Ramos (cell line): Measurements from ENCODE around the gene LAMB4.

Experiments used
- in situ Hi-C: fragments of 300-500 bp; cut with MboI; formaldehyde crosslinking; loops from one replicate; pipeline ENCODE4 v1.14.3; 2022; ENCODE audit warnings: low sequenced_read_pairs; ENCODE audit not compliant: unreplicated experiment

The LAMB4 gene

DNA sequence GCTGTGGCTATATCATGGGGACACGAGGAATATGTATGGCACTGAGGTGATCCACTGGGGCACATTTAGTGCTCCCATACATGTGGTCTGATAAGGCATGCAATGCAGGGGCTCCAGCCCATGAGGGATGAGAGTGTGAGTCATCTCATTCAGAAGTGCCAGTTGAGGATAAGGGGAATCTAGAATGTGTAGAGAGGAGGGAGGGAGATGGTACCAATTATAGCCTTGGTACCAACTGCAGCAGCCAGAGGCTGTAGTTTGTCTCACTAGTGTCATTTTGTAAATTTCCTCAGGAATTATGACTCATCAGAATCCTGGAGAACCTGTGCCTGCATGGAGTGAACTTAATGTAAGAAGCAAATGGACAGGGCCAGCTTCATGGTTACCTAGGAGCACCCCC is 46.2 kb downstream of the LAMB4 start:
- in situ Hi-C loops: no loop called here

DNA sequence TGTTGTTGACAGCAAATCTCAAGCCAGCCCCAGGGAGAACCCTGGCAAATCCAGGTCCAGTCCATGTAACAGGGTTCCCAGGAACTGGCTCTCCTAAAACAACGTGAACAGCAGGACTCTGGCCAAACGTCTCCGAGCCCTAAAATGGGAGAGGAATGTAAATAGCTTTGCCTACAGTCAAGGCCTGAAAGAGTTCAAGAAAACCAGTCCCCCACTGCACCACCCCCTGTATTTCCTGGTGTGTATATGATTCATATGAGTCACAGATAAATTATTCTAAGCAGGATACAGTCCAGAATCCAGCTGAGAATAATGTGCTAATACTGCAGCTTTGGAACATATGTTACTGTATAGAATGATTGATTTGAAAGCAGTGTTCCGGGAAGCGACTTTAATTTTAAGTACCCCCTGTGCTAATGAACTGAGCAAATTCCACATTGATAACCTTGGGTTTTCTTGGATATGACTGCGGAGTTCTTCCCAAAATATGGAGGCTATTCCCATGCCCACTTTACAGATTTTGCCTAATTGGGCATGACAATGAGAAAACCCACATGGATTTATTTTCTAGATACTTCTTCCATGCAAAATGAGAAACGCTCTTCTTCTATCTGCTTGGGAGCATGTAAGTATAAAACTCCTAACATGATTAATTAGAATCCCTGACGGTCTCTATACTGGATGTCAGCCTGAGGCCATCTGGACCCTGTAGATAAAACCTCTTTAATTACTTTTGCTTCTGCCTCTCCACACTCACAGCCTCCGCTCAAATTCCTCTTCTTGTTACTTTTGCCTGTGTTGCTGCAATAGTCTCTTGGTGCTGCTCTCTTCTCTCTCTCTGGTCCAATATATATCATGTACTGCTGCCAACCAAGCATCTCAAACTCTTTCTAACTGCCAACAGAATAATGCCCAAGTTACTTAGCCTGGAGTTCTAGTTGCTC is 50.2 kb downstream of the LAMB4 start:
- in situ Hi-C loops: no loop called here

DNA sequence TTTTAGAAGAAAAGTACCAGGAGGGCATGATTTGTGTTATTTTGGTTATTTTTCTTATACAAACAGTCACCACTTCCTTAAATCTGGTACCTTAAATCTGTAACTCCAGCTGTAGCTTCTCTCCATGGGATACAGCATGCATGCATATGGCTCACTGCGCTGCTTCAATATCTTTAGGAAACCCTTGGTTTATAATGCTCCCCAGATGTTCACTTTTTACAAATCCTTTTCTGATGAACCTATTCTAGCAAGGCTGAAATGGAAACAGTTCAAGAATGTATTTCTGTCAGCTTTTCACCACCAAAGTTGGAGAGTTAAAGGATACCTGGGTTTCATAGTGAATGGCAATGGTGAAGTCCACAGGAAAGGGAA is 50.9 kb downstream of the LAMB4 start:
- in situ Hi-C loops: no loop called here

DNA sequence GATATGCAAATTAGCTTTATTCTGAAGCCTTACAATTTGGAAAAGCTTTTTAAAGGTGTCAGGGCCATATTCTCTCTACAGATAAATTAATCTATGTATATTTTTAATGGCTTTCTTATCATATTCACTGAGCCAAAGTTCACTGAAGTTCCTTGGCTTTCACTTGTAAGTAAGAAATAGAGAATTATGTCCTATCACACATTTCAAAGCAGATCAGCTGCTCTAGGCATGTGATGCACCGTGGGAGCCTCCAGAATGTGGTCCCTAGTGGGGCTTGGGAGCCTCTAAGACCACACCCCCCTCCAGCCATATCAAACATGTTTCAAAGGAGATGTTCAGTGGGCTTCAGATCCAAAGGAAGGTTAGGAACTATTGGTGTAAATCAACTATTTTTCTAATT is 51.5 kb downstream of the LAMB4 start:
- in situ Hi-C loops: no loop called here

DNA sequence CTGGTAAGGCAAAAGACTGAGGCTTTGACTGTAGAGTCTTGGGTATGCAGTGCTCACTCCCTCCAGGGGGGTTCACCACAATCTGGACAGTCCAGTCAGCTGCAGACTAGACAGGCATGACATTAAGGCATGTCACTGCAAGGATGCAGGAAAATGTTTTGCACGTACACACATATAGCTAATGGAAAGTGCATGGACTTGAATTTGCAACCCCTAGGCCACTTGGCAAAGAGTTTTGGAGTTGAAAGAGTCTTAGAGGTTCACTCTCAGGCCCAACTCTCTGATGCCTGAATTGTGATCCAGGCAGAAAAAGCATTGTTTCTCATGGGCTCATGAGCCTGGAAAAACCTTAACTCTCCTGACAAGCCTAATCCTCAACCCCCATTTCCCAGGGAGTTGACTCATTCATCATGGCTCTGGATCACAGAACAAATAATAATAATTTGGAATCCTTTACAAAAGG is 51.9 kb downstream of the LAMB4 start:
- in situ Hi-C loops: no loop called here

DNA sequence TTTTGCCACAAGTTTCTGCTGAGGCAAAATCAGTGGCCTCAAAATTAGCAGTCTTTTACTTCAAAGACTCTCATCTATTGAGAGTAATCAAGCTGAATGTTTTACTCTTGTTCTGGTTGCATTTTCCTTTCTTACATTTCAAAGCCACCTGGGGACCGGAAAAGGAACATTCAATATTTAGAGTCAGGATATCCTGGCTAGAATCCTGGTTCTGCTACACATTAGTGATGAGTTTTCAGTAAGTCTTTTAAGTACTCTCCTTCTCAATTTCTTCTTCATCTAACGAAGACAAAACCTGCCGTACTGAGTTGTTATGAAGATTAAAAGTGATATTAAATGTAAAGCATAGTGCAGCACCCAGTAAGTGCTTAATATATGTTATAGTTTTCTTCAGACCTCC is 52.5 kb downstream of the LAMB4 start:
- in situ Hi-C loops: no loop called here

DNA sequence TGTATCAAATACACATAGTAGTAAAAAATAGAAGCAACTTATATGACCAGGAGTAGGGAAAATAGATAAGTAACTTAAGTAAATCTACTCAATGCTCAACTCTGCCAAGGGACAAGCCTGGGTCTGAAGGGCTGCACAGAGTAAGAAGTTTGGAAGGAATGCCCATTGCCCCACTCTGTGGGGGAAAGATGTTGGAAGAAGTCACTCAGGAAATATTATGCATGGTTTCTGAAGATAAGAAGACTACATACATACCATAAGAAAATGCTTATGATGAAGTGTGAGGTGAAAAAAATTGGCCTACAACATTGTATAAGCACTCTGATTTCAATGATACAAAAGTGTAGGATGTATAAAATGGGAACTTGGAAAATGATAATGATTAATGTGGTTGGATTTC is 54.0 kb downstream of the LAMB4 start:
- in situ Hi-C loops: no loop called here

DNA sequence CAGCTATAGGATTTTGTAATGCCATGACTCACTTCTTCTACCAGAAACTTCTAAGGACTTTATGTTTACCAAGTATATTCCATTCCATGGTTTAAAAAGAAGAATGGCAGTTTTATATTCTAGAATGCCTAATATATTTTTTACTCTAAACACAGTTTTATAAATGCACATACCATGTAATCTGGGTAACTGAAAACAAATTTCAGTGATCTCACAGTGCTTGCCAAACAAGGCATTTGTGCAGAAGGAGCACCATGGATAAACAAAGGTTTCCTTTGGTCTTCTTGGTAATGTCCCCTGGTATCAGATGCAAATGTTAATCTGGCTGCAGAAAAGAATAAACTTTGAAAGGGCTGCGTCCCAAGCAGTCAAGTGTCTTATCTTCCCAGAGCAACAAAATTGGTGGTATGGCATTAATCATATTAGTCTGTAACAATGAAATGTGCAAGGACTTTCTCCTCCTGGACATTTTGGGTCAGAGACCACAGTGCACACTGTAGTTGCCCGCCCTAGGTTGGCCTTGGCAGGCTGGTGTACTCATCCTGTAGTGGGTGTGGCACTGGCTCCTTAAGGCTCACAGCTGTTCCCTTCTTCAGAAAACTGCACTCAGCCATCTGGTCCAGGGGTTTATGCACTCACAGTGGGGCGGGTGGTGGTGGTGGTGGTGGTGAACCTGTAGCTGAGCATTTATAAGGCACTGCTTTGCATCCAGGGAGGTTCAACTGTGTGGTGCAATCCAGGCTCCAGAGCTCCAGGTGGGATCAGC is 56.7 kb downstream of the LAMB4 start:
- in situ Hi-C loops: no loop called here

DNA sequence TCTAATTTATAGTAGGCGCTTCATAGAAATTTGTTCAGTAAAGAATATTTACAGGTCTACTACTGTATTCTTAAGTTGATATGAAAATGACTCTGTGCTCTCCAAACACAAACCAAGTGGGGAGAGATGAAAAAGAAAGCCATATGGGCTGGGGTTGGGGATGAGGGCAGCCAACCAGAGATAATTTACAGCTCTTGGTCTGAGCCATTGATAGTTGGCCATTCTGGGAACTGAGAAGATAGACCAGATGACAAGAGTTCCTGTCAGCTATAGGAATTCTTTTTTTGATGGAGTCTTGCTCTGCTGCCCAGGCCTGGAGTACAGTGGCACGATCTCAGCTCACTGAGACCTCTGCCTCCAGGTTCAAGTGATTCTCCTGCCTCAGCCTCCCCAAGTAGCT is 57.4 kb downstream of the LAMB4 start:
- in situ Hi-C loops: no loop called here

DNA sequence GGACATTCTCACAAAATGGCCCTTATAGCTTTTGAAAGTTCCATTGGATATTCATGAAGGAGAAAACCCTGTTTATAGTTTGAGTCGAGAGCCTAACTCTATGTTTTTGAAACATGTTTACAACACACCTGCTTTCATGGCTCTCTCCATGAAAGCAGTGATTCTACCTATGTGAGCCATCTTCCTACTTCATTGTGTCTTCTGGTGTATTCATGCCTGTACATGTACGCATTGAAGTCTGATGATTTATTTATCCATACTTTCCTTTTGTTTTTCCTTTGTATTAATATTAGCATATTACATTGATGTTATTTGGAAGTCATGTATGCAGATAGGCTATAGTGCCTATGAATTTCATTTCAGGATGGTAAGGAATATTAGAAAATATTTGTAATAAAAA is 58.0 kb downstream of the LAMB4 start:
- in situ Hi-C loops: no loop called here

DNA sequence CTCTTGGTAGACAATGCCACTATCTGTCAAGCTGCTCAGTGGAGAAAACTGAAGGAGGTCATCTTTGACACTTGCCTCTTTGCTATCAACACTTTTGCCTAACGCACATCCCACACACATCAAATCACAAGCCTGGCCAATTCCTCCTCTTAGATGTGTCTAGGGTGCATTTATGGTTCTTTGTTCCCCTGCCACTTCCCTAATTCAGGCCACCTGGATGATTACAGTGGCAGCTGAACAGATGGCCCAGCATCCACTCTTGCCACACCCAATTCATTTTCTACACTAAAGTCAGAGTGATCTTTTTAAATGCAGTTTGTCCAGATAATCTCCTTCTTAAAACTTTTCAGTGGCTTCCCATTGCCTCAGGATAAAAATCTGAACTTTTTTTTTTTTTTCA is 58.6 kb downstream of the LAMB4 start:
- in situ Hi-C loops: no loop called here

DNA sequence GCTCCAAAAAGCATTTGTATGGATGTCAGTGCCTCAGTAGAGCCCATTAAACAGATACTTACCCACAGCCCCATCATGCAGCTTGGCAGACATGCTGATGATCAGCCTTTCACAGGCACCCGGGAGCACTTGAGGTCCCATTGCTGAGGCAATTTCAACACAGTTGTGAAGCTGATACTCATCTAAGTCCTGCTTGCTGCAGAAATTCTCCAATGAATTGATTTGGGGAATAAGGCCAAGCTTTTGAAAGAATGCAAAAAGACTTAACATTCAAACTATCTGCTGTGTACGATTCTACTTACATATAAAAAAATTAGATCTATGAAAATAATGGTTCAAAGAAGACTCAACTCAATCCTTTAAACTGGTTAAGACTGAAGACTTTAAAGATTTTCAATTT is 60.5 kb downstream of the LAMB4 start:
- in situ Hi-C loops: no loop called here

DNA sequence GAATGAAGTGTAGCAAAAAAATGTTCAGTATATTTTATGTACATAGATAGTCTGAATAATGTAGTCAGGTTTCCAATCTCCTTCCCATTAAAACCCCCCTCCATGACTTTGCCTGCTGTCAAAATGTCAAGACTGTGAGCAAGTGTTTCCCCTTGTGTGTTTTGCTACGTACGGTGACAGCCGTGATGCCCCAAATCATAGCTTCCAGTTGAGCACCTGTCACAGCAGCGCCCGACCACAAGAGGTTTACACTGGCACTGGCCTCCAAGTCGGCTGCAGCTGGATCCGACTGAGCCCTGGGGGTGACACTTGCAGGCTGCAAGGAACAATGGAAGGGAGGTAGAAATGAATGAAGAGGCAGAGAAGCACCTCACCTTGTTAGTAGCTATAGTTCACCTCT is 62.3 kb downstream of the LAMB4 start:
- in situ Hi-C loops: no loop called here

DNA sequence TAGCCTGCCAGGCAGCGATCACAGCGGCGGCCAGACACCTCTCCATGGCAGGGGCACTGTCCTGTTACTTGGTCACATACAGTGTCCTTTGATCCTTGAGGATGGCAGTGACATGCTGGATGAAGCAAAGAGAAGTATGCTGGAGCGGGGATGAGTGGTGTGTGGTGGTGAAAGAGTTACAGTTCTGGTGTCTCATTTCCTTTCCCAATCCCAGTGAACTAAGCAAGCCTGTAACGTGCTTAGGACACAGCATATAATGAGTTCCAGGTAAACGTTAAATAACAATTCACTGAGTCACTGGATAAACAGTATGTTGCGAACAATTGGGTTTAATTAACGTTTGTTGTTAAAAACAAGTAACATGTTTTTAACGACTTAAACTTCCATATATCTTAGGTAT is 63.7 kb downstream of the LAMB4 start:
- in situ Hi-C loops: no loop called here

DNA sequence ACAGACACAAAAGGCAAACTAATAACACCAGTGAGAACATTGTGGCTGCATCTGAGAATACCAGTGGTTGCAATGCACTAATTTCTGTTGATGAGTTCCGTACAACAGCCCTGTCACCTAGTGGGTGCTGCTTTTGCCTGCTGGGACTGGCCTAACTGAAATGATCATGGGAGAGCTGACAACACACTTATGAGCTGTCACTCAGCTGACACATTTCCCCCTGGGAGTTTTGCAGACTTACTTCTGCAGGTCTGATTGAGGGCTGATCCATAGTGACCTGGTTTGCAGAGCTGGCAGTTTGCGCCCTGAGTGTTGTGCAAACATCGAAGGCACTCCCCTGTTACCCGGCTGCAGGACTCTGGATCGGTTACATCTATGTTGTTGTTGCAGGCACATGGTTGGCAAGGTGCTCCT is 66.6 kb downstream of the LAMB4 start:
- in situ Hi-C loops: no loop called here

DNA sequence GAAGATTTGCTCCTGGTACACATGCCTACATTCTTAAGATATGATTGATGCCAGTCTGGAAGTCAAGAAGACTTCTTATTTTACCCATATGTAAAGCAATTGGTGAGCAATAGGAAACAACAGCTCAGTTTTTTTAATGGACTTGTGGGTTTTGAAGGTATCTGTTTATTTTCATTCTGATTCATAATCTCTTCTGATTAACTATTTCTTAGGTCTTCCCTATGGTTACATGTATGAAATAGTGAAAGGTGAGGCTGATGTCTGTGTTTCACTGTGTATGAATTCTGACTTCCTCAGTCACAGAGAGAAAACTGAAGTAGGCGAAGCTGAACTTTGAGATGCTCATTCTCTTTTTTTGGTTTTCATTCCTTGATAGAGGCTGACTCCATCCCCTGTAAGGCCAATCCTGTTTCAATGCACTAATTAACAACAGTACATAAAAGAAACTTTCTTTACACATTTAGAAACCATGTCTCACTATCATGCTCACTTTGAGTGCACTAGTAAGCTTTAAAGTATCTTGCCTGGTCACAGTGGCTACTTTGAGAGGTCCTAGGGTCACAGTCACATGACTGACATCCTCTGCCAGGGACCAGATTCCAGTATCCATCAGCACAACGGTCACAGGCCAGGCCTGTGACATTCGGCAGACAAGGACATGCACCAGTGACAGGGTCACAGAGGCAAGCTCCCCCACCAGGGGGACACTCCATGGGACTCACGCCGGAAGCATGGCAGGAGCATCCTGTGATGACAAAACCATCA is 67.7 kb downstream of the LAMB4 start:
- in situ Hi-C loops: no loop called here

DNA sequence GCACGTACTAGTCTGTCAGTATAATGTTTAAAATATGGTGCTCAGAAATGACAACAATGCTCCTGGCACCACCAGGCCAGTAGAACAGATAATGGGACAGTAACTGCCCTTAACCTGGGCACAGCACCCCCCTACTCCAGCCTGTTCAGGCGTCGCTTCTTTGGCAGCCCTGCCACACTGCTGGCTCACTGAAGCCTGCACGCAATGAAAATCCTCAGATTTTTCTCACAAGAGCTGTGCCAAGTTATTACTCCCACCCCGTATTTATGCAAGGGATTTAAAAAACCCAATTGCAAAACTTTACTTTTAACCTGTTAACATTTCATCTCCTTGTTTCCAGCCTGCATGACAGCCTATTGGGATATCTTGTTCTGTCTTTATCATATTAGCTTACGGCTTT is 70.6 kb downstream of the LAMB4 start:
- in situ Hi-C loops: no loop called here

DNA sequence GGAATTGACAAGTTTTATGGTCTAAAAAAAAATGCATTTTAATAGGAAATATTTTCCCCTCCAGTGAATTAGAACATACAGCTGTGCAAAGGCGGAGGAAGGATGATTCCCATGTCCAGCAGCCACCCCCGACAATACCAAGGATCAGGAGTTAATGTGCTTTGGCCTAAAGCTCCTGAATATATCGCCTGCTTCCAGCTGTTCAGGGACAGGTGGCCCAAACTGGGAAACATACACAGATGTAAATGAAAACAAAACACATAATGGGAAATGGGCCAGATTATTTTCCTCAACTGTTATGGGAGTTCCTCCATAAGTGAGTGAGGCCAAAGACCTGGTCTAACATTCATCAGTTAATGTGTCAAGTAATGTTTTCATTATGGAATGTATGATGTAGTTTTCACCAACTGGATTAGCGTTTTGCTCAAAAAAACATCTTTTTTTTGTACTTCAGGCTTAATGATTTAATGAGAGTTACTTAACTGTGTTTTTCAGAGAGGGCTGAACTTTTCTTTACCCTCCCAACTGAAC is 72.1 kb downstream of the LAMB4 start:
- in situ Hi-C loops: no loop called here

DNA sequence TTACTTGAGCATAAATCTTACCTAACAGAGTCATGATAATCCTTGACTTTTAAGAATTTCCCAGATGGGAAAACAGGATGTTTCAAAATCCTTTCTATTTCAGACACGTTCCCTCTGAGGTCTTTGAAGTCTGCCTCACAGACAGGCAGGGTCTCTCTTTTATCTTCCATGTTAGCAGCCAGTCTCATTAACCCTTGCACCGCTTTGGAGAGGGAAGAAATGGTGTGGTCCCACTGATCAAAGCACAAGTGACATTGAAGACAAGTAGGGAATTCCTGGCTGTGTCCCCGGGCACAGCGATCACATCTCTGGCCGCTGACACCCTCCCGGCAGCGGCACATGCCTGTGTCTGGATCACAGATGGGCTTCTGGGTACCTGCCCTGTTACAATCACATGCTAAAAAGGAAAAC is 74.5 kb downstream of the LAMB4 start:
- in situ Hi-C loops: no loop called here

DNA sequence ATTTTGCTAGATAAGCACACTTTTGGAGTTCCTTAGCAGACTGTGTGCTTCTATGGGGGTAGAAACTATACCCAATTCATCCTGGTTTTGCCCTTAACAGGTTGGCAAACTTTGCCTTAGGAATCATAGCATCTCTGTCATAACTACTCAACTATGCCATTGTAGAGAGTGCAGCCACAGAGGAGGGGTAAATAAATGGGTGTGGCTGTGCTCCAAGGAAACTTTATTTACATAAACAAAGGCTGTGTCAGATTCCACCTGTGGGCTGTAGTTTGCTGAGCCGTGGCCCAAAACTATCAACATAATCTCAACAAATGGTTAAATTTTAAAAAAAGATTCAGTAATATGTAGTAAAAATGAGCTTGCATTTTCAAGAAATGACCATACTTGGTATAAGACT is 75.6 kb downstream of the LAMB4 start:
- in situ Hi-C loops: no loop called here

DNA sequence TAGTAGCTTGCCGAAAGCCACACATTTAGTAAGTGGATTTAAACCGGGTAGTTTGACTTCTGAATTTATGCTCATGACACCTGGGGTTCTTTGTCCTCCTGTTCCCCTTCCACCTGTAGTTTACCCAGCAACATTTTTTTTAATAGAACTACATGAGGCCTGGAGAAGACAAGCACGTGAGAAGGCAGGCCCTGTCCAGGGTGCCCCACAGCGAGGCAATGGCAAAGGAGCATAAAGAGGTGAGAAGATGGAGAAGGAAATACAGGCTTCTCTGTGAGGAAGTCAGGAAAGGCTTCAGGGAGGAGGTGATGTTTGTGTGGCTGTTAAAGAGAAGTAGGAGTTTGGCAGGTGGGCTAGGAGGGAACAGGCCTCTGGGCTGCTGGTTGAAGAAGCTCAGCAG is 76.9 kb downstream of the LAMB4 start:
- in situ Hi-C loops: no loop called here
